ENCODE measurements around the gene ZNF618.

Gene ZNF618

GRCh38 chr9:113986931-113987330 is 110.8 kb downstream of the ZNF618 start:
- no peak for TF ChIP-seq CTCF (IDR thresholded peaks at IDR 0.05; ENCODE audit: extremely low read depth, missing control alignments)
- no peak for DNase-seq (ENCODE audit: low spot score)

GRCh38 chr9:113987526-113987925 is 111.4 kb downstream of the ZNF618 start:
- no peak for DNase-seq (ENCODE audit: low spot score)
- TF ChIP-seq CTCF (IDR thresholded peaks at IDR 0.05; ENCODE audit: extremely low read depth, missing control alignments) = no peak

GRCh38 chr9:113988385-113989016 is 112.4 kb downstream of the ZNF618 start:
- no peak for TF ChIP-seq CTCF (IDR thresholded peaks at IDR 0.05; ENCODE audit: extremely low read depth, missing control alignments)
- no peak for DNase-seq (ENCODE audit: low spot score)

- no peak for TF ChIP-seq CTCF (IDR thresholded peaks at IDR 0.05; ENCODE audit: extremely low read depth, missing control alignments)
- DNase-seq (ENCODE audit: low spot score) = no peak
These were observed 113.1 kb downstream of the ZNF618 start for GRCh38 chr9:113989017-113989713.

GRCh38 chr9:113989714-113990569 is 113.8 kb downstream of the ZNF618 start:
- no peak for TF ChIP-seq CTCF (IDR thresholded peaks at IDR 0.05; ENCODE audit: extremely low read depth, missing control alignments)
- no peak for DNase-seq (ENCODE audit: low spot score)

- no peak for DNase-seq (ENCODE audit: low spot score)
- no peak for TF ChIP-seq CTCF (IDR thresholded peaks at IDR 0.05; ENCODE audit: extremely low read depth, missing control alignments)
These were observed 114.4 kb downstream of the ZNF618 start for GRCh38 chr9:113990570-113990907.

GRCh38 chr9:113990975-113991471 is 114.9 kb downstream of the ZNF618 start:
- no peak for DNase-seq (ENCODE audit: low spot score)
- TF ChIP-seq CTCF (IDR thresholded peaks at IDR 0.05; ENCODE audit: extremely low read depth, missing control alignments) = no peak

All from GM20000 (cell line).